Measurements from ENCODE around the gene SGIP1.

SGIP1 gene, protein sequence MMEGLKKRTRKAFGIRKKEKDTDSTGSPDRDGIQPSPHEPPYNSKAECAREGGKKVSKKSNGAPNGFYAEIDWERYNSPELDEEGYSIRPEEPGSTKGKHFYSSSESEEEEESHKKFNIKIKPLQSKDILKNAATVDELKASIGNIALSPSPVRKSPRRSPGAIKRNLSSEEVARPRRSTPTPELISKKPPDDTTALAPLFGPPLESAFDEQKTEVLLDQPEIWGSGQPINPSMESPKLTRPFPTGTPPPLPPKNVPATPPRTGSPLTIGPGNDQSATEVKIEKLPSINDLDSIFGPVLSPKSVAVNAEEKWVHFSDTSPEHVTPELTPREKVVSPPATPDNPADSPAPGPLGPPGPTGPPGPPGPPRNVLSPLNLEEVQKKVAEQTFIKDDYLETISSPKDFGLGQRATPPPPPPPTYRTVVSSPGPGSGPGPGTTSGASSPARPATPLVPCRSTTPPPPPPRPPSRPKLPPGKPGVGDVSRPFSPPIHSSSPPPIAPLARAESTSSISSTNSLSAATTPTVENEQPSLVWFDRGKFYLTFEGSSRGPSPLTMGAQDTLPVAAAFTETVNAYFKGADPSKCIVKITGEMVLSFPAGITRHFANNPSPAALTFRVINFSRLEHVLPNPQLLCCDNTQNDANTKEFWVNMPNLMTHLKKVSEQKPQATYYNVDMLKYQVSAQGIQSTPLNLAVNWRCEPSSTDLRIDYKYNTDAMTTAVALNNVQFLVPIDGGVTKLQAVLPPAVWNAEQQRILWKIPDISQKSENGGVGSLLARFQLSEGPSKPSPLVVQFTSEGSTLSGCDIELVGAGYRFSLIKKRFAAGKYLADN

DNA sequence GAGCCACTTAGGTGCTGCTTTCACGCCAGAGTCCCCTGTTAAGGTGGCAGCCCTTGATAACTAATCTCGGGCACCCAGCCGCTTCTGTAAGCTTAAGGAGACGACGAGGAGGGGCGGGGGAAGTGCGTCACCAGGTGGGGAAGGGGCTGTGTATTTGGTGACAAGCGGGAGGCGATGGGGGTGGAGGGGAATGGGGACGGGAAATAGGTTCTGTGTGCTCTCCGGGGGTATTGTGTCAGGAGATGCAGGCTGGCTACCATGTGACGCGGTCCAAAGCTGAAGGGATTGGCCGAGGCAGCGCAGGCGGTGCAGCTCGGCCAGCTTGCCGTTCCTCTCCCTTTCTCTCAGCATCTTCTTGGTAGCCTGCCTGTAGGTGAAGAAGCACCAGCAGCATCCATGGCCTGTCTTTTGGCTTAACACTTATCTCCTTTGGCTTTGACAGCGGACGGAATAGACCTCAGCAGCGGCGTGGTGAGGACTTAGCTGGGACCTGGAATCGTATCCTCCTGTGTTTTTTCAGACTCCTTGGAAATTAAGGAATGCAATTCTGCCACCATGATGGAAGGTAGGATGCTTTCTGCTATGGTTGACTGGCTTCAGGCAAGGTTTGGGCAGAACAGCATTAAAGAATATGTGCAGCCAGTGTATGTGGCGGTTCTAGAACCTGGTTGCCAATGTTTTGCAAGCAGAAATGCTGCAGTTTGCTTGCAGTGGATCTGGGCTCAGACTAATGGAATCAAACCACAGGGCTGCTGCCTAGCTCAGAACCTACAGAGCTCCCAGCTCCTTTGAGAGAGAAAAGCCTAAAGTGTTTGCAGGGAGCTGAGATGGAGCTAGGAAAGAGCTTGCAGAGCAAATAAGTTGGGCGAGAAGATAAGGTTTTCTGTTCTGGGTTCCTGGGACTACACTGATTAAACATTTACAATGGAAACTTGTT, at the start of gene SGIP1:
Gene SGIP1, plus strand, starts transcription at position 350 of the 937 bp plus-strand sequence. Its CDS starts 206 bp downstream, at position 556.
- DNase-seq, result peak; percentile 38

DNA sequence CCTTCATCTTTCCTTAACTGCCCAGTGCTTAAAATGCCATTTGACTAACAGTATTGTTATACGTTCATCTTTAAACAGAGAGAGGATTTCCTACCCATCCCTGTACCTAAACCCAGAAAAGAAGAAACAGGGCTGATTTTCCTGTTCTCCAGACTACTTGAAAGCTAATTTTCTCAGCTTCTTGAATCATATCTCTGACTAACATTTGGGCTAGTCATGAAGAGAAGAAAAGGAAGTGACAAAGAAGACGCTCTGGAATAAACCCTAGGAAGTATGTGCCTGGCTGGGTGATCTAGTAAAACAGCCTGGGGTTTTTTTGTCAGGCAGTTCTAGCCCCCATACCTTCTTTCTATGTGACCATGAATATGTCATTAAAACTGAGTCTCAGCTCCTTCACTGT, 44.8 kb upstream of the SGIP1 start:
- DNase-seq, result no peak

DNA sequence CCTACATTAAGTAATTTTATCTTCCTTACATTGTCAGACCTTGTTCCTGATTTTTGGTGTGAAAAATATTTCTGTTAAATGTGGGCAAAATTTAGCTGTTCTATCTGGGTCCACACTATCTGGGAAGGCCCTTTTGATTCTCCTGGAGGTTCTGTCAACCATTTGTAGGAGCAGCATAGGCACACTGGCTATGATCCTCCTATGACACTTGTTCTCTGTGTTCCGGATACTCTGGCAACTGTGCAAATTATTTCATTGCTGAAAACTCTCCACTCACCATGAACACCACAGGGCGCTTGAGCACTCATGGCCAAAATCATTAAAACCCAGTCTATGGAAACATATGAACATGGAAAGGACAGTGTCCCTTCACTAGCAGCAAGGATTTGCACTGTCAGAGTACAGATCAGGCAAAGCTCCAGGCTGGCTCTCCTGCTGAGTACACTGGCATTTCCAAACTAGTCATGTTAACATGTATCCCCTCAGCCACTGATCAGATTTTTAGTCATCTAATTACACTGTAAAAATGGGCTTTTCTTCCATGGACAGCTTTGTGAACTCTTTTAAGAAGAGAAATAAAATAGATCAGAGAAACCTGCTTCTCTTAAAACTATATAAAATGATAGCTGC, 43.9 kb upstream of the SGIP1 start:
- no peak for DNase-seq

DNA sequence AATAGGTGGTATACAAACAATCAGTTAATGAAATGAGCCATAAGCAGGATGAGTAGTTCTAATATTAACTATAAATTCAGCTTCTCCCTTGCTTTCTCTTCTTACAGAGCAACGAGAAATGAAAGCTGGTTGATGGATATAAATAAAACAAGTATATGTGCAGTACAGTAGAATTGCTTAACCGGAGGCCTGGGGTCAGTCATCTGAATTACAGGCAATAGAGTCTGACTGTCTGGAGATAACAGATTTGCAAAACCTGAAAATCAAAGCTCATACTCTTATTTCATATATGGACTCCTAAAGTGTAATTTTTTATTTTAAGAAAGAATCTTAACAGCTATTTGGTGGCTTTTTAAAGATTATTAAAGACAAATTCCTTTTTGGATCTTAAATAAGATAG, 43.1 kb upstream of the SGIP1 start:
- no peak for DNase-seq

DNA sequence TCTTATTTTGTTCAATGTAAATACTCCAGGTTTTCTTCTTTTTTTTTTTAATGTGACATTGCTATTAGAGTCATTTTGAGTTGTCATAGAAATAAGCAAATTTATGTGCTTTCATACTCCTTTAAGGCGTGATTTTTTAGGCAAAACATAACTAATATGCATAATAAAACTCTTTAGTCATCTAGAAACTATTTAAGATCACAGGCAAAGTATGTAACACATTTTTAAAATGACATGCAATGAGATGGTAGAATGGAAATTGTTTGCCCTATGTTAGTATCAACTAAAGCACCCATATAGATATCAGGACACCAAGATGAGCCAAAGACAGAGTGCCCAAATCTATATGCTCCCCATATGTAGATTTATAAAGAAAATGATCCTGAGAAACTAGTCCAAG, 41.5 kb upstream of the SGIP1 start:
- no peak for DNase-seq

DNA sequence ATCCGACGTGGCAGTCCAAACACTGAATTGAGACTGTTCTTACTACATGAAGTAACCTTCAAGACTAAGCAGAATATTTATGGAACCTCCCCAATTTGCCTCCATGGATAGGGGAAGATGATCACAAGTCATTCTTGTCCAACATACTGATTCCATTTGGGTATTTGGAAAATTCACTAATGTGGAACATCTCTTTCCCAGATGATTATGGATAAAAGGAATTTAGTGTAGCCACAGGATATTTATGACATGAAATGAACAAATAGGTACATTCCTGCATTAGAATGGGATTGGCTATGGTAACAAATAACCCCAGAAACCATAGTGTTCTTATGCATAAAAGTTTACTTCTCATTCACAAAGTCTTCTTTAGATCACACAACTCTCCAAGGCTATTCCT, 40.2 kb upstream of the SGIP1 start:
- DNase-seq, result no peak

DNA sequence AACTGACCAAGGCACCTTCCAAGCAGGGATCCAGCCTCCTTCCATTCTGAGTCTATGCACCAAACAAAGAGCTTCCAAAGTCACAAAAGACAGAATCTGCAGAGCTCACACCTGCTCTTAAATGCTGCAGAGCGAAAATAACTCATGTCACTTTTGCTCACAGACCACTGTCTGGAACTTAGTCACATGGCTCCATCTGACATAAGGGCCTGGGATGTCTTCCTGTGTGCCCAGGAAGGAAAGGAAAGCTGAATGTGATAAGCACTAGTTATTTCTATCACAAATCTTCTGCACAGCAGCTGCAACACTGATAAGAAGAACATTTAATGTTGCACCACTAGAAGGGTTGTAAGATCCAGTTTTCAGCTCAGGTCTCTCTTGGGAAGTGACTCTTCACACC, 39.5 kb upstream of the SGIP1 start:
- DNase-seq, result no peak

DNA sequence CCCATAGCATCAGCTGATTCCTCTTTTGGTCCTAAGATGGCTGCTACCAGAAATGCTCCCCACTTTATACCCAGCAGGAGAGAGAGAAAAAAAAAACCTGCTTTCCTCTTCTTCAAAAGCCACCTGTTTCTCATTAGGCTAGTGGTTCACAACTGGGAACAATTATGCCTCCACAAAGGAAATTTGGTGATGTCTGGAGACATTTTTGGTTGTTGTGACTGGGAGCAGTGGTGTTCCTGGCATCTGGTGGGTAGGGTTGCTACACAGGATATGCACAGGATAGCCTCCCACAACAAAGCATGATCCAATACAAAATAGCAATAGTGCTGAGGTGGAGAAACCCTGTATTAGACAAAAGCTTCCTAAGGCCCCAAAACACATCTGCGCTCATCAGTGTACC, 38.5 kb upstream of the SGIP1 start:
- DNase-seq, result no peak

DNA sequence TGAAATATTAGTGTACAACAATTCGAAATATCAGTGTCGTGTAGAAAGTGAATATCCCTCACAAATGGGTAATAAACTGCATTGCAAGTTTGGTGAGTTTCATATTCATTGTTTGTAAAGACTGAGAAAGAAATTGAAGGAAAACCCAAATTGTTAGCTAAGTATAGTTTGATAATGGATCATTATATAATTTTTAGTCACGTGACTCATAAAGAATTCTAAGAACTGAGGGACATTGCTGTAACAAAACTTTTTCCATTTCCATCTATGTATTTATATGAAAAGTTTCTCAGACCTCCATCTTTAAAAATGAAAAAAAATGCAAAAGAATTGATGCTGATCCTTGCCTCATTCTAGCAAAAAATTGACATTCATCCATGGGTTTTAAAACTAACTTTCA, 36.0 kb upstream of the SGIP1 start:
- no peak for DNase-seq

DNA sequence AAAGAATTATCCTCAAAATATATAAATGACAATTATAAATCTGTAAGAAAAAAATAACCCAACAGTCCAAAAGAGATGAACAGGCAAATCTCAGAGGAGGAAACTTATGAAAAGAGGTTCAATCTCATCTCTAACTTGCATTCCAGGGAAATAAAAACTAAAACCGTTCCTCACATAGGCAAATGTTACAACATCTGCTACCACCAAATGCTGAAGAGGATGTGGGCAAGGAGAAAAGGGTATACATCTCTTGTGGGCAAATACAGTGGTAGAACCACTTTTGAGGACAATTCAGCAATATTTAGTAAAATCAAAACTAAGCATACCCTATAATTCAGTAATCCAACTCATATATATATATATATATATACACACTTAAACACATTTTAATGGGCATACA, 33.7 kb upstream of the SGIP1 start:
- DNase-seq, result no peak

DNA sequence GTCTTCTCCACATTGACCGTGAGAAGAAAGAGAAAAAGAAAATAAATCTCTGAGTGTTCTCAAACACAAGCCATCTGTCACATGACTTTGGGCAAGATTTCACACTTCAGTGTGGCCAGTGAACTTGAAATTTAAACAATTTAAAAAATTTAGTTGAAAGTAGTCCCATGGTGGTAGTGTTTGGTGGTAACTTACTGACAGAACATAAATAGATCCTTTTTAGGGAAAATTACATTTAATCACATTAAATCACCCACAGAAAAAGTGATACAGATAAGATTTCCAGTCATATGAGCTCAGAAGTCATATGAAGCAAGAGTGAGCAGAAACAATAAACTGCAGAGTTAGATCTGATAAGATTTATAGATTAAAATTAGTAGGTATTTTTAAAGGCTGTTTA, 31.9 kb upstream of the SGIP1 start:
- DNase-seq, result no peak

DNA sequence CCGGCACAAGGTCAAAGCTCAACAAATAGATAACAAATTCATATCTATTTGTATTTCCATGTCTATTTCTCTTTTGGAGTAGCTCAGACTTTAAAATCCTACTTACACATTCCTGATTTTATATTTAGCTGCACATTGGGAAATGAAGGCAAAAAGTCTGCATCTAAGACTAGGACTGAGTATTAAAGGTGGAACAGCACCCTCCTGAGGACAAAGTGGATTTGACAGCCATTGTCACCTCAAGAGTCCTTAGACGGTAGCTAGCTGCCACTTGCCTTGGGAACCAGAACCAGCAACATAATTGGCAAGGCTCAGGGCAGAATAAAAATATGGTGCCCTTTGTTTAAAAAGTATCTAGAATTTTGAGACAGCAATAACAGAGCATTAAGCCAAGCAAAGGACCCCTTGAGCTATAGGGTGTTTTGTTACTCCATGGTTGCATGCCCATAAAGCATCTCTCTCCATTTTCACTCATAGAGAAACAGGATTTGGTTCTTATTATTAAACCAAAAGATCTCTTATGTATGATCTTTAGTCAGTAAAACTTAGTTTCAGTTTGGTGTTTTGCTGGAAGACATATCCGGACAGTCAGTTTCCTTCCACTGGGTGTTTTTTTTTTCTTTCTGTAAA, 30.0 kb upstream of the SGIP1 start:
- DNase-seq, result peak; percentile 43

DNA sequence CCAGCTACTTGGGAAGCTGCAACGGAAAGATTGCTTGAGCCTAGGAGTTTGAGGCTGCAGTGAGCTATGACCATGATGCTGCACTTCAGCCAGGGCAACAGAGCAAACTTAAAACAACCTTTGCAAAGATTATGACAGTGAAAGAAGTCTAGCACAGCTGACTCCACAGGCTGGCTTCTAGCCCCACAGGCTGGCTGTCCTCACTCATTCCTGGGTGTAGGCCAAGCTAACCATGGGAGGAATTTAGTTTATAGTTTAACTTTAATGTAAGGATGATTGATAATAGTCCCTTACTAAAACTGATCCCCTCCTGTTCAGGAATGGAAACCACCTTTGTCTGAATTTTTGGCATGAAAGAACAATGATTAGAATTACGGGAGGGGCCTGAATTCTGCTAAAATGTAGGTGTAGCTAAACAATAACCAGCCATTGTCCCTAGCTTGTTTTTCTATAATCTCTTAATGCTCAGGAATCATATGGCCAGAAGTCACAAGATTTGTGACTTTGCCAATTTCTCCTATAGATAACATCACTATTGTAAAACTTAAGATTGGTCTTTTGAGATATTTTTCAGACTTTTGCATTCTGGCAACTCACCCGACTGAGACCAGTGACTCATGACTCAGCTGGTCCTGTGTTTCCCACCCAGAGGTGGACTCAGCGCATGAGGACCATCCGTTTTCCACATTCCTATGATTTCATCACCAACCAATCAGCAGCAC, 28.1 kb upstream of the SGIP1 start:
- DNase-seq, result no peak

DNA sequence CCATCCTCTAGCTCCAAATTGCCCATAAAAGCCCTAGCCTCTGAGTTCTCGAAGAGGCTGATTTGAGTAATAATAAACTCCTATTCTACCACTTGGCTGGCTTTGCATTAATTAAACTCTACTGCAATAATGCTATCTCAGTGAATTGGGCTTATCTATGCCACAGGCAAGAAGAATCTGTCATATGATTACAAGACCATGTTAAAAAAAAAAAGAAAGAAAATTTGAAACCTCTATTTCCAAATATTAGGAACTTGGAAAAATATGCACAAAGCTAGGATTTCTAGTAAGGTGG, 27.6 kb upstream of the SGIP1 start:
- DNase-seq, result no peak

DNA sequence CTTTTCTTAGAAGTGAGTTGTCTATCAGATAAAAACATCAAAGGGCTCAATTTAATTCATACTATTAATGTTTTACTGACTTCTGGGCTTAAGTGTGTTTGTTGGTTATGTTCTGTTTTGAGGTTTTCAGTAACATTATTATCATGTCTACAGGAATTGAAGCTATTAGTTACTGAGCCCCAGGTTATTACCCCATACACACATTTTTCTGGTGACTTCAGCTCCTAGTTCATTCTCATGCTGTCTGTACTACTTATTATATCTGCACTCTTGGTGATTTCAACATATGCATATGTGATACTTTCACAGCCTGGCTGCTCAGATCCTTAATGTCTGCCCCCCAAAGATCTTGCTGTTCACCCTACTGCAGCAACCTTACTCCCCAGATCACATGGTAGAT, 27.0 kb upstream of the SGIP1 start:
- no peak for DNase-seq

DNA sequence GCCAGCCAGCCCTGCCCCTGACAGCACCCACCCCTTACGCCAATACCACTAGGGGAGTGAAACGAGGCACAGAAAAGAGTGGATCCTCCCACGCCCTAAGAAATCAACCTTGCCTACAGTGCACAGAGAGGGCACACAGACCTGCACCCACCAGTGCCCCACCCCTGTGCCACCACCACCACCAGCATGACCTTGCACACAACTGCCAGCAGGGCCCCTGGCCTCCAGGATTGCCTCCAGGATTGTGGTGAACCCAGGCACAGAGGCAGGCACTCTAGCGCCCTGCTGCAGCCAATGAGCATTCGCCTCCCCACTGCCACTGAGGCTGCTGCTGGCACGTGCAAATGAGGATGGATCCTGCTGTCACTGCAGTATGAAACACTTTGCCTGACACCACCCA, 23.5 kb upstream of the SGIP1 start:
- DNase-seq, result no peak

DNA sequence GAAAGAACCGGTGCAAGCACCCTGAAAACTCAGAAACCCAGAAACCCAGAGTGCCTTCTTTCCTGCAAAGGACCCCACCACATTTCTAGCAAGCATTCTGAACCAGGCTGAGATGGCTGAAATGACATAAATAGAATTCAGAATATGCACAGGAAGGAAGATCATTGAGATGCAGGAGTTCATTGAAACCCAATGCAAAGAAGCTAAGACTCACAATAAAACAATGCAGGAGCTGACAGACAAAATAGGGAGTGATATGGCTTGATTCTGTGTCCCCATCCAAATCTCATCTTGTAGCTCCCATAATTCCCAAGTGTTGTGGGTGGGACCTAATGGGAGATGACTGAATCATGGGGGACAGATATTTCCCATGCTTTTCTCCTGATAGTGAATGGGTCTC, 22.8 kb upstream of the SGIP1 start:
- no peak for DNase-seq

DNA sequence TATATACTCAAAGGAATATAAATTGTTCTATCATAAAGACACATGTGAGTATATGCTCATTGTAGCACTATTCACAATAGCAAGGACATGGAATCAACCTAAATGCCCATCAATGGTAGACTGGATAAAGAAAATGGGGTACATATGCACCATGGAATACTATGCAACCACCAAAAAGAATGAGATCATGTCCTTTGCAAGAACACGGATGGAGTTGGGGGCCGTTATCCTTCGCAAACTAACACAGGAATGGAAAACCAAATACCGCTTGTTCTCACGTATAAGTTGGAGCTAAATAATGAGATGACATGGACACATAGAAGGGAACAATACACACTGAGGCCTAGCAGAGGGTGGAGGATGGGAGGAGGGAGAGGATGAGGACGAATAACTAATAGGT, 16.0 kb upstream of the SGIP1 start:
- DNase-seq, result no peak

DNA sequence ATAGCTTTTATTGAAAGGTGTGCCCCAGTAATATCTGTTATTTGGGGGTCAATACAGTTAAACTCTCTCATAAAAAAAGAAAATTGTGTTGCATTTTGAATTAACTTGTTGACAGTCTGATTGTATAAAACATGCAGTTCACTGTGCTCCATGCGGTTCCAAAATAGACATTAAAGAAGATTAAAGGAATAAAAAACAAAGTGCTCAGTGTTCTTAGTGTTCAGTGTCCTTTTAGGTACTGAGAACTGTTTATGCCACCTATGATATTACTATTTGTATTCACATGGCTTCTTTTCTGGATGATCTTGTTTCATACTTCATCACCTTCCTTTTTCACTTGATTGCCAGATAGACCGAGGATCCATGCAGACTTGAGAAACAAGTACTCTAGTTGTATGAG, 15.3 kb upstream of the SGIP1 start:
- no peak for DNase-seq

DNA sequence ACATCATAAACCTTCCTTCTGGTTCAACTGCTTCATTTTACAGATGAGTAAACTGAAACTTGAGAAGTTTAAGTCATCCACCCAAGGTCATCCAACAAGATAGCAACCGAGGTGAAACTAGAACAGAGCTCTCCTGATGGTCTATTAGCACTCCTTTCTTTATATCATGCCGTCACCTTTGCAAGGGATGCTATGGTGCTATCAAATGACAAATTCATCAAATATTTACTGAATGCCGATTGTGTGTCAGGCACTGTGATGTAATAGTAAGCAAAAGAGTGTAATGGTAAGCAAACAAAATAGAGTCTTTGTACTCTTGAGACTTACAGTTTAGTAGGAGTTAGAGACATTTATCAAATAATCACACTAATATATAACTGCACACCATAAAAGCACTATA, 14.0 kb upstream of the SGIP1 start:
- DNase-seq, result no peak

DNA sequence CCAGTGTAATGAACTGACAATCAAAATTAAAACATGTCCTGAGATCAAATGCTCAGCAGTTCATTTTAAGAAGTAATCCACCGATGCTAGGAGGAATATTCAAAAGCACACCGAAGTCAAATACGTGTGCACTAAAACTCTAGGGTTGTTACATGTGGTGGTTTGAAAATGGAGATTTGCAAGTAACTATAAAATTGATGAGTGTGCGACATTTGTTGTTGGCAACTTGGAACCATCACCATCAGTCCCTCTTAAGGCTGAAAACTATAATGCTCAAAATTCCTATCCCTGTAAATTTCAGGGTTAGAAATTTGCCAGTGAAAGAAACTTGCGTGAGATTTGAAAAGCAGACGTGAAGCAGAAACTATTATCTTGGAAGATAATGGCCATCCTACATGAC, 13.3 kb upstream of the SGIP1 start:
- no peak for DNase-seq
